Nephron (organoid): ENCODE measurements around the gene ZNF543.
"Not testable (repeated sequence)": the region's sequence is repeated elsewhere in the genome, so short reads cannot be mapped to it uniquely, and the experiment has no call there.

Experiments
- H3K27ac Mint-ChIP-seq, 3 experiments: 2 replicates each; pipeline ENCODE4 v1.8.0; 2020; ENCODE audit warnings: mixed read lengths in 3 of 3, mild to moderate bottlenecking in 2 of 3, moderate library complexity in 1 of 3
- H3K27me3 Mint-ChIP-seq: 2 replicates; pipeline ENCODE4 v1.8.0; 2021; ENCODE audit warnings: low read depth, mild to moderate bottlenecking, moderate library complexity, mixed read lengths
- H3K36me3 Mint-ChIP-seq: 2 replicates; pipeline ENCODE4 v1.8.0; 2020; ENCODE audit warnings: low read depth, mixed read lengths
- H3K4me1 Mint-ChIP-seq: 2 replicates; pipeline ENCODE4 v1.8.0; 2020; ENCODE audit warnings: mixed read lengths
- H3K4me3 Mint-ChIP-seq, 3 experiments: 2 replicates each; pipeline ENCODE4 v1.8.0; 2020; ENCODE audit warnings: mild to moderate bottlenecking in 3 of 3, mixed read lengths in 3 of 3, moderate library complexity in 2 of 3
- H3K9me3 Mint-ChIP-seq: 2 replicates; pipeline ENCODE4 v1.8.0; 2020; ENCODE audit warnings: mixed read lengths
- CTCF ChIP-seq, 3 experiments: fragments of 200-600 bp; sonication (generic); IDR thresholded peaks; one replicate each; pipeline ENCODE4 v1.5.0; 2021; ENCODE audit warnings: antibody characterized with exemption in 3 of 3; ENCODE audit not compliant: unreplicated experiment in 3 of 3

The ZNF543 gene

DNA sequence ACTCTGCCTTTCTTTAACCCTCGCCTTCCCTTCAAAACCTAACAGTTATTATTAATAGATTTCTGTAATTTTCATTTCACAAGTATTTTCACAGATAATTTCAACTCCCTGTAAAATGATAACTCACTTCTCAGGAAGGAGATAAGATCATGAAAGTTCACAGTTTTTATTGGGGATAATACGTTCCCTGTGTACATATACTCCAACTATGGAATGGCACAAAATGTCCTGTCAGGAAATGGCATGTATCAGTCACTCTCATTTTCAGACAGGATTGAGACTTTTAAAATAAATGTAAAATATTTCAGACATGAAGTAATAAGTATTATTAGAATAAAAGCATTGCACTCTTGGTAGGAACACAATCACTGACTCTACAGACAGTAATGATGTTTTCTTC is 42.1 kb downstream of the ZNF543 start:
- Mint-ChIP-seq H3K27ac (peak overlapping the region; percentile 92 to 98 (median 97)), H3K4me1 (peaks cover 19% of the 10 kb centered on the region), H3K27me3 (no peaks in the 10 kb centered on the region), H3K4me3 (peak overlapping the region; percentile 95 to 98 (median 96)), H3K36me3 (peaks cover 58% of the 10 kb centered on the region), H3K9me3 (peaks cover 19% of the 10 kb centered on the region)
- no peak for TF ChIP-seq CTCF (IDR thresholded peaks at IDR 0.05; ENCODE audit: unreplicated experiment in 3 of 3)

DNA sequence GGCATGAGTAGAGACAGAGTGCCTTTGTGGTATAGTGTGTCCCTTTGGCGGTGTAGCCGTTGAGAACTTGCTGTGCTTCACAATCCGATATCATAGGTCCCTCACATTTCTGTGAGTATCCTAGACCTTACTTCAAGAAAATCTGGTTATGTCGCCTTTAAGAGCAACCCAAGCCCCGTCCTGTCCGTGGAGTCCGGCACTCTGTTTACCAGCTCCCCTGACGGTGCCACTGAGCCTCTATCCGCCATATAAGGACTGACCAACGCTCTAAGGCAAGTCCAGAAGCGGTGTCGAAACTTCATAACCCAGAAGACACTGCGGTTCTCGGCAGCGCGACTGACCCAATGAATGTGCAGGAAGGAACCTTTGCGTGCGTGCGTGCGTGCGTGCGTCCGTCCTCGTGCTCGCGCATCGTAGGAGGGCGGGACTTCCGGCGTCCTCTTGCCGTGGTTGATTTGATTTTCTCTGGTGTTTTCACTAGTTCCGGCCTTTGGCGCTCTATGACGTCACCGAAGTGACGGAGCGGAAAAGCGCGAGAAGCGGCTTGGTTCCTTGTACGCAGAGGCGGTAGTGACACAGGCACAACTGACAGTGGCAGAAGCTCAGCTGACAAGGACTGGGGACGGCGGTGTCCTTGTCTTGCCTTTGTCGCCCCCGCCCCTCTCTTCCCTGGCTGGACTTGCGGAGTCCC is 42.9 kb downstream of the ZNF543 start, which contains the start of the genes TRAPPC2B and ZNF547:
TSS of gene TRAPPC2B (plus strand) at position 555 of the 691 bp plus-strand sequence. CDS start 1,283 bp downstream, outside the sequence.
TSS of gene ZNF547 (plus strand) at position 555 of the 691 bp plus-strand sequence. CDS start 5,005 bp downstream, outside the sequence.
- peaks cover 57% of the 10 kb centered on the region for H3K36me3 Mint-ChIP-seq
- TF ChIP-seq CTCF (IDR thresholded peaks at IDR 0.05; ENCODE audit: unreplicated experiment in 3 of 3) = no peak
- H3K4me3 Mint-ChIP-seq = peak within 1 kb of the TSS; percentile 95 to 98 (median 96)
- peaks cover 19% of the 10 kb centered on the region for H3K9me3 Mint-ChIP-seq
- no peaks in the 10 kb centered on the region for H3K27me3 Mint-ChIP-seq
- peaks cover 19% of the 10 kb centered on the region for H3K4me1 Mint-ChIP-seq
- H3K27ac Mint-ChIP-seq = peak within 1 kb of the TSS; percentile 92 to 98 (median 97)

DNA sequence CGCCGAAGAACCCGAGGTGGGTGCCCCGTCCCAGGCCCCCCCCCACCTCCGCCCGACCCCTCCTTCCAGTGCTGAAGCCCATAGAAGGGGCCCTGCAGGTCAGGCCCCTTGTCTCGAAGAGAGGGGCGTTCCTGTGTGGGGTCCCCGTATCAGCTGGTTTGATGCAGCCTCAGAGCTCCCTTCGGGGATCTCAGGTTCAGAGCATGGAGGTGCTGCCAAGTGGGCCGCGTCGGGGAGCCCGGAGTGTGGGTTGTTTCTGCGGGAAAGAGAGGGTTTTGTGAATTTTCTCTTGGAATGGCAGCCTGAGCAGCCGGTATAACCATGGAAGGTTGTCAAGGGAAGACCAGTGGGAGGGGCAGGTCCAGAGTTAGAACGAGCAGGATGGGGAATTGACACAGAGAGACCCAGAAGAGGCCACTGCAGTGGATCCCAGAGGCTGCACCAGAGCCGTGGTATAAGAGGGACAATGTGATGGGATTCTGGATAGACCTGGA is 43.5 kb downstream of the ZNF543 start:
- TF ChIP-seq CTCF (IDR thresholded peaks at IDR 0.05; ENCODE audit: unreplicated experiment in 3 of 3) = no peak
- Mint-ChIP-seq H3K4me1 (peaks cover 19% of the 10 kb centered on the region), H3K4me3 (peak overlapping the region; percentile 95 to 98 (median 96)), H3K36me3 (peaks cover 55% of the 10 kb centered on the region), H3K27ac (peak overlapping the region; percentile 92 to 98 (median 97)), H3K27me3 (no peaks in the 10 kb centered on the region), H3K9me3 (peaks cover 18% of the 10 kb centered on the region)

DNA sequence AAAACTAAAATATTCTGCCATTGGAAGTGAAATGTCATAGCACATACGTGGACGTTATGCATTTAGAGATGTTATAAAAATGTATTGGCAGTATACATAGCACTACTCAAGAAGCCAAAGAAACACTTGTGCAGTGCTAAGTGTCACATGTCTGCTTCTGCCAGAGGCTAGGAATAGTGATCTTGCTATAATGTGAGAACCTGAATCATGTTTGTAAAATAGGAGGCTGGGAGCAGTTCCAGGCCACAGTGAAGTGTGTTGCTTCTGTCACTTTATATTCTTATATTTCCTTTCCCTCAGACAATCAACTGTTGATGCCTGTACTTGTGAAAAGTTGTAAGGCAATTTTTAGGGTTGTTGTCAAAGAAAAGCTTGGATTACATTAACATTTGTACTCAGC is 46.5 kb downstream of the ZNF543 start:
- no peaks in the 10 kb centered on the region for H3K27me3 Mint-ChIP-seq
- peak overlapping the region; percentile 61 to 72 (median 71) for H3K4me3 Mint-ChIP-seq
- no peak overlapping the region for H3K27ac Mint-ChIP-seq

GRCh38 chr19:57374179-57374578 is 53.9 kb downstream of the ZNF543 start:
- no peak for TF ChIP-seq CTCF (IDR thresholded peaks at IDR 0.05; ENCODE audit: unreplicated experiment in 3 of 3)
- no peak overlapping the region for H3K4me3 Mint-ChIP-seq
- no peak overlapping the region for H3K27ac Mint-ChIP-seq
- H3K4me1 Mint-ChIP-seq = no peaks in the 10 kb centered on the region
- H3K27me3 Mint-ChIP-seq = no peaks in the 10 kb centered on the region
- H3K36me3 Mint-ChIP-seq = peaks cover 97% of the 10 kb centered on the region
- peaks cover 41% of the 10 kb centered on the region for H3K9me3 Mint-ChIP-seq

More for the DNA sequence above, 46.5 kb downstream of the ZNF543 start:
- Mint-ChIP-seq H3K4me1 (peaks cover 19% of the 10 kb centered on the region), H3K36me3 (peaks cover 65% of the 10 kb centered on the region), H3K9me3 (peaks cover 13% of the 10 kb centered on the region)
- no peak for TF ChIP-seq CTCF (IDR thresholded peaks at IDR 0.05; ENCODE audit: unreplicated experiment in 3 of 3)

GRCh38 chr19:57374647-57375046 is 54.4 kb downstream of the ZNF543 start:
- H3K27me3 Mint-ChIP-seq, H3K4me1 Mint-ChIP-seq, H3K4me3 Mint-ChIP-seq, H3K27ac Mint-ChIP-seq: not testable (repeated sequence)
- peaks cover 46% of the 10 kb centered on the region for H3K9me3 Mint-ChIP-seq
- H3K36me3 Mint-ChIP-seq = peaks cover 98% of the 10 kb centered on the region
